ENCODE data around the gene FNDC3A.
"Not testable (repeated sequence)": the region's sequence is repeated elsewhere in the genome, so short reads cannot be mapped to it uniquely, and the experiment has no call there.

FNDC3A gene

DNA sequence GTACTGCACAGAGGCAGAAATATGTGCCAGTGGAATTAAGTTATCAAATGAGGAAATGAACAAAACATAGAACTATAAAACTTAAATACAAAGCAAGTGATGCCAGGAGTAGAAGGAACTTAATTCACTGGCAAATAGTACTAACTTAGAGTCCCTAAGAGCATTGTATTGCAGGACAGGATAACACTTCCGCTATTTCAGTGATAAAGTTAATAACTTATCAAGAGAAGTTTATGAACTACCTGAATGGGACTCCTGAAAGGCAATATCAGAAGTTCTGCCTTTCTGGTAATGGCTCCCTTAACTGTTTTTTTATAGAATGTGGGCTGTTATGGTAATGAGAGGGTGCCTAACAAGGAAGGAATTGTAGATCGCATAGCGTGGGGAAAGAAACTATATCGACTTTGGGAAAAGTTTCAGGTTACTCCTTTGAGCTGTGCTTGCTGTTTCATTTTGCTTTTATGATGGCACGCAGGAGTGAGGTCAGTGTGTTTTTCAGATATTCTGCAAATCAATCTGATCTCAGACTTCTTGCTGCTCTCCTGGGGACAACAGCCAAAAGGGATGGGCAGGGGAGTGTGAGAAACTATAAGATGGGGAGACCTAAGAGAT is 149.1 kb downstream of the FNDC3A start:
- TF ChIP-seq POLR2A (IDR thresholded peaks at IDR 0.05; ENCODE audit: extremely low read depth, insufficient read length) (no peak), CTCF (IDR thresholded peaks at IDR 0.05; ENCODE audit: low read depth, low read length) (no peak), MAX (IDR thresholded peaks at IDR 0.05; ENCODE audit: low read depth, low read length) (no peak), MYC (IDR thresholded peaks at IDR 0.05; ENCODE audit: low read depth, low read length) (no peak)
- no peak overlapping the region for H3K4me3 ChIP-seq (ENCODE audit: low read depth, low read length)
- no peak for DNase-seq (ENCODE audit: low read depth)

- no peak for DNase-seq (ENCODE audit: low read depth)
- TF ChIP-seq CTCF (IDR thresholded peaks at IDR 0.05; ENCODE audit: low read depth, low read length) (no peak), MYC (IDR thresholded peaks at IDR 0.05; ENCODE audit: low read depth, low read length) (no peak), MAX (IDR thresholded peaks at IDR 0.05; ENCODE audit: low read depth, low read length) (no peak), POLR2A (IDR thresholded peaks at IDR 0.05; ENCODE audit: extremely low read depth, insufficient read length) (no peak)
- H3K4me3 ChIP-seq (ENCODE audit: low read depth, low read length), result no peak overlapping the region
These were observed 150.3 kb downstream of the FNDC3A start for GRCh38 chr13:49125964-49126524.

DNA sequence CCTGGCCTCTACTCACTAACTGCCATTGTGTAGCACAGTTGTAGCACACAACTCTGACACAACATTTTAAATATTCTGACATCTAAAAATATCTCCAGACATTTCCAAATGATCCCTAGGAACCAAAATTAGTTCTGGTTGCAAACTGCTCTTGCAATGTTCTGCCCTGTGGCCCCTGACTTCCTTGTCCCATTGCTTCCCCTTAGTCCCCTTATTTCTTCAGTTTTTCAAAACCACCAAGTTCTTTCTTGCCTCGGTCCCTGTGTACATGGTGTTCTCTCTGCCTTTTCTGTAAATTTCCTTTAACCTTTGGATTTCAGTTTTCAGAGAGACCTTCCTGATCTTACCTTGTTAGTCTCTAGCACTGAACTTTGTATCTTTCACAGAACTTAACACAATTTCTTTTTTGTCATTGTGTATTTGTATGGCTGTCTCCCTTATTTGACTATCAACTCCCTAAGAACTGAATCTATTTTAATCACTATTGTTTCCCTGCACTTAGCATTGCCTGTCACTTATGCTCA is 156.8 kb downstream of the FNDC3A start:
- no peak overlapping the region for H3K4me3 ChIP-seq (ENCODE audit: low read depth, low read length)
- no peak for DNase-seq (ENCODE audit: low read depth)
- TF ChIP-seq MAX (IDR thresholded peaks at IDR 0.05; ENCODE audit: low read depth, low read length), result no peak
- no peak for TF ChIP-seq POLR2A (IDR thresholded peaks at IDR 0.05; ENCODE audit: extremely low read depth, insufficient read length)
- no peak for TF ChIP-seq CTCF (IDR thresholded peaks at IDR 0.05; ENCODE audit: low read depth, low read length)
- TF ChIP-seq MYC (IDR thresholded peaks at IDR 0.05; ENCODE audit: low read depth, low read length), result no peak

DNA sequence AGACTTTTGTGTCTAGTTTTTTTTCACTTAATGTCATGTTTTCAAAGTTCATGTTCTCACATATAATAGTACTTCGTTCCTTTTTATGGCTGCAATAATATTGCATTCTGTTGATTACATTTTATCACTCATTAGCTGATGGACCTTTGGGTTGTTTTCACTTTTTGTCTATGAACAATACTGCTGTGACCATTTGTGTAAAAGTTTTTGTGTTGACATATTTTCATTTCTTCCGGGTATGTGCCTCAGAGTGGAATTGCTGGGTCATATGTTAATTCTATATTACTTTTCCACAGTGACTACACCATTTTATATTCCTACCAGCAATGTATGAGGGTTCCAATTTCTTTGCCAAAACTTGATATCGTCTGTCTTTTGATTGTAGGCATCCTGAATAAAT is 158.6 kb downstream of the FNDC3A start:
- no peak overlapping the region for H3K4me3 ChIP-seq (ENCODE audit: low read depth, low read length)
- no peak for TF ChIP-seq MAX (IDR thresholded peaks at IDR 0.05; ENCODE audit: low read depth, low read length)
- TF ChIP-seq CTCF (IDR thresholded peaks at IDR 0.05; ENCODE audit: low read depth, low read length), result no peak
- no peak for TF ChIP-seq MYC (IDR thresholded peaks at IDR 0.05; ENCODE audit: low read depth, low read length)
- TF ChIP-seq POLR2A (IDR thresholded peaks at IDR 0.05; ENCODE audit: extremely low read depth, insufficient read length), result no peak
- DNase-seq (ENCODE audit: low read depth), result no peak

DNA sequence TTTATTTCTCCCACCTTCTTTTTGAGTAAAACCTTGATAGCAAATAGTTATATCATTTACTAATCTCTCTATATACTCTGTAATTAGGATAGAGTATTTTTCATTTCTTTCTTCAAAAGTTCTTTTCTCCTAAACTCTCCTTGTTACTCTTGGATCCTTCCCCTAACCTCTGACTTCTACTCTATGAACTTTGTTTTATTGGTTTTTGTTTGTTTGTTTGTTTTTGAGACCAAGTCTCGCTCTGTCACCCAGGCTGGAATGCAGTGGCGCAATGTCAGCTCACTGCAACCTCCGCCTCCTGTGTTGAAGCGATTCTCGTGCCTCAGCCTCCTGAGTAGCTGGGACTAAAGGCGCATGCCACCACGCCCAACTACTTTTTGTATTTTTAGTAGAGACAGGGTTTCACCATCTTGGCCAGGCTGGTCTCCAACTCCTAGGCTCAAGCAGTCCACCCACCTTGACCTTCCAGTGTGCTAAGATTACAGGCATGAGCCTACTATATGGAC is 161.5 kb downstream of the FNDC3A start:
- DNase-seq (ENCODE audit: low read depth); H3K4me3 ChIP-seq (ENCODE audit: low read depth, low read length): not testable (repeated sequence)

- no peak for TF ChIP-seq MYC (IDR thresholded peaks at IDR 0.05; ENCODE audit: low read depth, low read length)
- TF ChIP-seq POLR2A (IDR thresholded peaks at IDR 0.05; ENCODE audit: extremely low read depth, insufficient read length), result no peak
- TF ChIP-seq CTCF (IDR thresholded peaks at IDR 0.05; ENCODE audit: low read depth, low read length), result no peak
- TF ChIP-seq MAX (IDR thresholded peaks at IDR 0.05; ENCODE audit: low read depth, low read length), result no peak
- no peak overlapping the region for H3K4me3 ChIP-seq (ENCODE audit: low read depth, low read length)
- DNase-seq (ENCODE audit: low read depth), result no peak
These were observed 165.3 kb downstream of the FNDC3A start for GRCh38 chr13:49140910-49141611.

Measured in NB4 (cell line).